Fibroblast of lung (primary cell): ENCODE data around the gene TPH1.

Source experiments
- CTCF ChIP-seq, 2 donors: IDR thresholded peaks in 1 of 2; conservative IDR thresholded peaks in 1 of 2; 1 replicate in 1 of 2; 2 replicates in 1 of 2; pipeline ENCODE4 v1.5.1; 2011 to 2012; ENCODE audit warnings: low read length in 2 of 2, control low read depth in 1 of 2, inconsistent platforms in 1 of 2, low read depth in 1 of 2, mild to moderate bottlenecking in 1 of 2
- EZH2 ChIP-seq: IDR thresholded peaks from 2 replicates; pipeline ENCODE4 v1.5.1; 2012; ENCODE audit warnings: low read length, control low read depth, mild to moderate bottlenecking; ENCODE audit errors: missing control alignments

DNA sequence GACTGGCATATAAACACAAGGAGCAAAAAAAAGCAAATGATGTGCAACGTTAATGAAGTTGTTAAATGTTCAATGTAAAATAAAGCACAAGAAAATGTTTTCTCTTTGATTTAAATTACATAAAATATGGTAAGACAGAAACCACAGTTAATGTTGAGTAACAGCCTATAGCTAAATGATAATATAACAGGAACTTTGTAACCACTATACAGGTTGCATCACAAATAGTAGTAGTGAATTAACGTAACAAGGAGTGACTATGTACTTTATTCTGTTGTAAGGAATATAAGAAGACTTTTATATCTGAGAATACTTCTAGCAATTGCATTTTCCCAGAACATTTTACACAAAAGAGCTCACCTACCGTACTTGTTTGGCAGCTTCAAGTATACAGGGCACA, 42.9 kb upstream of the TPH1 start:
- TF ChIP-seq CTCF (conservative IDR thresholded peaks at IDR 0.05 in 1 of 2, IDR thresholded peaks at IDR 0.05 in 1 of 2; ENCODE audit: low read depth in 1 of 2, low read length in 2 of 2) (no peak), EZH2 (no peak)
